ENCODE measurements around the gene TCL1A. TPM values are rescaled to one million over a fixed set of nuclear protein-coding genes. Genes with fewer than 3 reads are reported as not detected.

The TCL1A gene
- total RNA-seq, 1 donor from 2014 or later = not detected

DNA sequence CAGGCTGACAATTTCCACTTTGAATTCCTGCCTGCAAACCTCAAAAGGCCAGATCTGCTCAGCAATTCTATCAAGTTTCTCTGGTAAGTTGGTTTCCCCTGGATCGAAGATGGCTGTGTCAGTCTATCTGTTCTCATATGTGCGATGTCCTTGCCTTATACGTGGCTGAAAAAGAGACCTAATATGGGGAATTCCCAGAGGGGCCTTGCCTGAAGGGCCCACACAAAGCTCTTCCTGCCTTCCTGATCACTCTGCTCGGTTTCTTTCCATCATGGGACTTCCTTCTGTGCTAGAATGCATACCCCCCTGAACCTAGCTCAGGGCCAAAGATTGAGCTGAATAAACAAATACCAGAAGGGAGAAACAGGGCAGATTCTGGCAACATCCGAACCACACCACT lies 14.5 kb downstream of the TCL1A start:
- no peak for DNase-seq
- Histone ChIP-seq H3K27ac (no peak overlapping the region), H3K4me1 (no peaks in the 10 kb centered on the region), H3K9me3 (no peaks in the 10 kb centered on the region), H3K27me3 (ENCODE audit: low read depth) (peaks cover 16% of the 10 kb centered on the region), H3K36me3 (no peaks in the 10 kb centered on the region), H3K4me3 (no peak overlapping the region)
- TF ChIP-seq, protein P1, sequence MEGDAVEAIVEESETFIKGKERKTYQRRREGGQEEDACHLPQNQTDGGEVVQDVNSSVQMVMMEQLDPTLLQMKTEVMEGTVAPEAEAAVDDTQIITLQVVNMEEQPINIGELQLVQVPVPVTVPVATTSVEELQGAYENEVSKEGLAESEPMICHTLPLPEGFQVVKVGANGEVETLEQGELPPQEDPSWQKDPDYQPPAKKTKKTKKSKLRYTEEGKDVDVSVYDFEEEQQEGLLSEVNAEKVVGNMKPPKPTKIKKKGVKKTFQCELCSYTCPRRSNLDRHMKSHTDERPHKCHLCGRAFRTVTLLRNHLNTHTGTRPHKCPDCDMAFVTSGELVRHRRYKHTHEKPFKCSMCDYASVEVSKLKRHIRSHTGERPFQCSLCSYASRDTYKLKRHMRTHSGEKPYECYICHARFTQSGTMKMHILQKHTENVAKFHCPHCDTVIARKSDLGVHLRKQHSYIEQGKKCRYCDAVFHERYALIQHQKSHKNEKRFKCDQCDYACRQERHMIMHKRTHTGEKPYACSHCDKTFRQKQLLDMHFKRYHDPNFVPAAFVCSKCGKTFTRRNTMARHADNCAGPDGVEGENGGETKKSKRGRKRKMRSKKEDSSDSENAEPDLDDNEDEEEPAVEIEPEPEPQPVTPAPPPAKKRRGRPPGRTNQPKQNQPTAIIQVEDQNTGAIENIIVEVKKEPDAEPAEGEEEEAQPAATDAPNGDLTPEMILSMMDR (IDR thresholded peaks at IDR 0.05) = no peak
- ATAC-seq = no peak
- intact Hi-C loops (cut with DNase I) = no loop called here

DNA sequence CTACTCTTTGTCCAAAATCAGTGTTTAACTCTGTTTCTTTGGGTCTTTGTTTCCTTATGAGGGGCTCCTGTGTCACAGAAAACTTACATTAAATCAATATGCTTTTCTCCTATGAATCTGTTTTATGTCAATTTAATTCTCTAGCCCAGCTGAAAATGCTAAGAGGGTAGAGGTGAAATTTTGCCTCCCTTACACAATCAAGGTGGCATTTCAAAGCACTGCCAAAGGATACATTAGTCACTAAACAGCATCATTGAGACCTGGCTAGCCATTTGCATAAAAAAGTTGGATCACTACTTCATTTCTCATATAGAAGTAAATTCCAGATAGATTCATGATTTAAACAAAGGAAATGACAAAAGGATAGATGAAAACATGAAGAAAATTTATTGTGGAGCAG lies 15.6 kb downstream of the TCL1A start:
- TF ChIP-seq, protein P1 (IDR thresholded peaks at IDR 0.05) = no peak
- DNase-seq (no peak), ATAC-seq (no peak)
- H3K9me3 ChIP-seq = no peaks in the 10 kb centered on the region
- no peak overlapping the region for H3K27ac ChIP-seq
- no peaks in the 10 kb centered on the region for H3K36me3 ChIP-seq
- peaks cover 19% of the 10 kb centered on the region for H3K27me3 ChIP-seq (ENCODE audit: low read depth)
- H3K4me3 ChIP-seq = no peak overlapping the region
- H3K4me1 ChIP-seq = no peaks in the 10 kb centered on the region
- intact Hi-C loops (cut with DNase I) = no loop called here

DNA sequence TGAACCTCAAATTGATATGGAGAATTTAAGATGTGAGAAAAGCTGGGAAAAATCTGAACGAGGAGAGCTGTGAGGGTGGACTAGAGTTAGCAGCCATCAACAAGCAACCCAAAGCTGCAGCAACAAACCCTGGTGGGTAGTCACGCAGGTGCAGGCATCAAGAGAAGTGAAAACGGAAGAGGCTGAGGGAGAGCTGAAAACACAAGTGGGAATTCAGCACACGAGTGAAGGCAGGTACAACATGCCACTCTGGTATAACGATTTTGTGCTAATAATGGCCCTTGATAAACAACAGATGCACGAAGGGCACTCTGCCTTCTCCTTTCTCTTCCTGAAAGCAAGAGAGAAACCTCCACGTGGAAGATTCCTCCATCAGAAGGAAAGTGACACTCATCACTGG lies 16.2 kb downstream of the TCL1A start:
- DNase-seq (no peak), ATAC-seq (no peak)
- Histone ChIP-seq H3K27ac (no peak overlapping the region), H3K27me3 (ENCODE audit: low read depth) (peaks cover 20% of the 10 kb centered on the region), H3K9me3 (no peaks in the 10 kb centered on the region), H3K36me3 (no peaks in the 10 kb centered on the region), H3K4me1 (no peaks in the 10 kb centered on the region), H3K4me3 (no peak overlapping the region)
- TF ChIP-seq, protein P1 (IDR thresholded peaks at IDR 0.05) = no peak
- intact Hi-C loops (cut with DNase I) = no loop called here

DNA sequence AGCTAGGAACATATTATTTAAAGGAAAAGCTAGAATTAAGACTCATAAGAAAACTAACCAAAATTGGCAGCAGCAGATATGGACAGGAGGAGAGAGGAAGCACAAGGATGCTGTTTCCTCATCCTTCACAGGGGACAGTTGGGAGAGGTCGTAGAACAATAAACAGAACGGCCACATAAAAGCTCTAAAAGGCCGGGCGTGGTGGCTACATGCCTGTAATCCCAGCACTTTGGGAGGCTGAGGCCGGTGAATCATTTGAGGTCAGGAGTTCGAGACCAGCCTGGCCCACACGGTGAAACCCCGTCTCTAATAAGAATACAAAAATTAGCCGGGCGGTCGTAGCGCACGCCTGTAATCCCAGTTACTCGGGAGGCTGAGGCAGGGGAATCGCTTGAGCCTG lies 17.2 kb downstream of the TCL1A start:
- no peak overlapping the region for H3K4me3 ChIP-seq
- DNase-seq = no peak
- H3K27me3 ChIP-seq (ENCODE audit: low read depth) = peaks cover 15% of the 10 kb centered on the region
- no peaks in the 10 kb centered on the region for H3K36me3 ChIP-seq
- intact Hi-C loops (cut with DNase I) = no loop called here
- H3K27ac ChIP-seq = no peak overlapping the region
- TF ChIP-seq, protein P1 (IDR thresholded peaks at IDR 0.05) = no peak
- no peak for ATAC-seq
- no peaks in the 10 kb centered on the region for H3K9me3 ChIP-seq
- H3K4me1 ChIP-seq = no peaks in the 10 kb centered on the region

DNA sequence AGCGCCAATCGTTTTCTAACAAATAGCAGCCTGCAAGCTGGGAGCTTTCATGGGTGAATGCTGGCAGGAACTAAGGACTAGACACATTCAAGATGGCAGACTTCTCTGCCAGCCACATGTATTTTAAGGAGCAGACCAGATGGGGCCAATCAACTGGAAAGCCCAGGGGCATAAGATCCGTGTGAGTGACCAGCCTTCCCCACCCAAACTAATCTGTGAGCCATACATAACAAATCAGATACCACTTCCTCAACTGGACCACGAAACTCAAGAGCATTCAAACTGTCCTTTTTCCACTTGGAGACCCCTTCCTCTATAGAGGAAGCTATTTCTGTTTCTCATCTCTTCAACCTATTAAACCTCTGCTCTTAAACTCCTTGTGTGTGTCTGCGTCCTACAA lies 18.0 kb downstream of the TCL1A start:
- Histone ChIP-seq H3K4me1 (no peaks in the 10 kb centered on the region), H3K9me3 (no peaks in the 10 kb centered on the region), H3K27ac (no peak overlapping the region), H3K36me3 (no peaks in the 10 kb centered on the region), H3K27me3 (ENCODE audit: low read depth) (peaks cover 6% of the 10 kb centered on the region), H3K4me3 (no peak overlapping the region)
- no peak for DNase-seq
- ATAC-seq = no peak
- TF ChIP-seq, protein P1 (IDR thresholded peaks at IDR 0.05) = no peak
- intact Hi-C loops (cut with DNase I) = no loop called here

DNA sequence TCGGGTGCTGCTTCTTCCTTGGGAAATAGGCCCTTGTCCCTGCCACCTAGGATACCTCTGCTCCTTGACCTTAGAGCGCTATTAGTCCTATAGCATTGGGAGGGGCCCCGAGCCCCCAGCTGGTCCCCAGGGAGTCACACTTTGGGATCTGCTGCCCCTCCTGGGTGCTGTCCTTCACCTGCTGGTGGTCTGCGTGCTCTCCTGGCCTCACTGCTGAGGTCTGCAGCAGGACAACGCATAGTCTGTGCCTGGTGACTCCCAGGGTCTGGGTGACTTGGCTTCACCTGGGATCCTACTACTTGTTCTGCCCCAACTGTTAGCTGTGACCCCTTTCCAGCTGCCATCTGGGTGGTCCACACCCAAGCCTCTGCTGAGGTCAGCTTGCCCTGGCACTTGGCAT lies 18.9 kb downstream of the TCL1A start:
- Histone ChIP-seq H3K27me3 (ENCODE audit: low read depth) (peaks cover 4% of the 10 kb centered on the region), H3K4me1 (no peaks in the 10 kb centered on the region), H3K27ac (no peak overlapping the region), H3K4me3 (no peak overlapping the region), H3K36me3 (no peaks in the 10 kb centered on the region), H3K9me3 (no peaks in the 10 kb centered on the region)
- DNase-seq (no peak), ATAC-seq (no peak)
- intact Hi-C loops (cut with DNase I) = no loop called here
- TF ChIP-seq, protein P1 (IDR thresholded peaks at IDR 0.05) = no peak
